ENCODE measurements around the gene TMEM170B. TPM values are rescaled to one million over a fixed set of nuclear protein-coding genes. Genes with fewer than 3 reads are reported as not detected.

The TMEM170B gene
- total and polyA plus RNA-seq, 9 of the 15 experiments (the other 6 are each of a cell fraction or from before 2014, with no cell fraction given): 0.03 to 0.11 (median 0.07) TPM

DNA sequence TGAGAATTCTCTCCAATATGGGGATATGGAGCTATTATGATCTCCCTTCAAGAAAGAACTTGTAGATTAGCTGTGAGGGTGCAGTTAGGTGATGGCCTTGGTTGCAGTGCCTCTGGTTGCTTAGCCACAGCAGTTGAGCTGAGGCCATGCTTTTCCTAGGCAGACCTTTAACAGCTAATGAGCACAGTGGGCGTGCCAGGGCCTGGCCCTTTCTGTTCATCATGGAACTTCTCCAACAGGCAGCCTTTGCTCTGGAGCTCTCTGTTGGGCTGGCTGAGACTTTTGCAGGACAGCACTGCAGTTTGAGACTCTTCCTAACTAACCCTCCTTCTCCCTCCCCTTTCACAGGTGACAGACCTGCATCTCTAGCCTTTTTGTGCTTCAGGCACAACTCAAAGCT is 39.7 kb upstream of the TMEM170B start (continued):
- TF ChIP-seq SFPQ (IDR thresholded peaks at IDR 0.05; ENCODE audit: low read depth, low read length) (no peak), KLF6 (CRISPR knock-in tag; IDR thresholded peaks at IDR 0.05; ENCODE audit: borderline replicate concordance) (no peak), NRF1 (conservative IDR thresholded peaks at IDR 0.05 in 1 of 2, IDR thresholded peaks at IDR 0.05 in 1 of 2) (no peak), HLTF (IDR thresholded peaks at IDR 0.05) (no peak)

DNA sequence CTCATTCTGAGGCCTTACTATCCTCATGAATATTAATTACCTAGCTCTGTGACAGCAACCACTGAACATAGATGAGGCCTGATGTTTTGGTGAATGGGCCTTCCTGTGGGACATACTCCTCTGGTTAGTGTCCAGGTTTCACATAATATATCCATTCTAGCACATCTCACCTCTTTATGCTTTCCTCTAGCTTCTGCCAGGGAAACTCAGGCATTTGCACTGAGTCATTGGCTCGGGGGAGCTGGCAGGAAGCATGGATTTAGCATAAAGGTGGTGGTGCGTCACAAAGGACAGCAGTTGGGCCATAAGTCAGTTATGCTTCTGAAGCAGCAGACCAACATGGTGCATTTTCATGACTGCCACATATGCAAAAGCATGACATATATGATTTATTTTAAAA is 37.5 kb upstream of the TMEM170B start:
- BruUV-seq (replicated peaks): no TSS peak
- Histone ChIP-seq H3K27ac (ENCODE audit: extremely low read depth, low read depth, low read length) (no peak overlapping the region), H3K4me3 (no peak overlapping the region), H4K20me1 (replicated peaks; ENCODE audit: control insufficient read depth, insufficient read depth, low read length) (no peaks in the 10 kb centered on the region), H3K79me2 (ENCODE audit: control insufficient read depth, insufficient read depth, low read length) (no peaks in the 10 kb centered on the region), H3K9me1 (ENCODE audit: control insufficient read depth, insufficient read depth, low read length) (no peaks in the 10 kb centered on the region), H3K27me3 (ENCODE audit: control insufficient read depth in 2 of 2, insufficient read depth in 2 of 2, low read length in 2 of 2) (peaks cover 0 to 4% of the 10 kb centered on the region in 2 experiments; a peak in 2 of 5 replicates), H3K4me1 (replicated peaks in 1 of 2; ENCODE audit: control insufficient read depth in 2 of 2, insufficient read depth in 2 of 2, low read length in 2 of 2) (no peaks in the 10 kb centered on the region), H3K4me2 (ENCODE audit: insufficient read depth, low read length) (no peak overlapping the region), H3K9me3 (replicated peaks; ENCODE audit: control insufficient read depth, insufficient read depth, low read depth, low read length) (no peaks in the 10 kb centered on the region), H2AFZ (ENCODE audit: low read depth, low read length) (no peak overlapping the region), H3K9ac (ENCODE audit: insufficient read depth in 1 of 2, low read depth in 2 of 2, low read length in 2 of 2) (no peak overlapping the region), H3K36me3 (ENCODE audit: control insufficient read depth, insufficient read depth, low read length) (no peaks in the 10 kb centered on the region)
- POLR2A ChIA-PET: no interaction called here
- TF ChIP-seq SRSF9 (IDR thresholded peaks at IDR 0.05; ENCODE audit: borderline replicate concordance, low read depth, low read length) (no peak), HSF4 (CRISPR knock-in tag; IDR thresholded peaks at IDR 0.05; ENCODE audit: borderline replicate concordance) (no peak), MCM5 (IDR thresholded peaks at IDR 0.05; ENCODE audit: low read depth) (no peak), ADNP (tag; IDR thresholded peaks at IDR 0.05) (no peak), SRSF1 (IDR thresholded peaks at IDR 0.05; ENCODE audit: low read depth, low read length) (no peak), DDX20 (tag; IDR thresholded peaks at IDR 0.05; ENCODE audit: low read depth) (no peak), ZNF263 (CRISPR knock-in tag; IDR thresholded peaks at IDR 0.05; ENCODE audit: borderline replicate concordance) (no peak), STAT5A (IDR thresholded peaks at IDR 0.05; ENCODE audit: borderline replicate concordance, low read length) (no peak), JUND (IDR thresholded peaks at IDR 0.05; ENCODE audit: borderline replicate concordance, low read depth, low read length) (no peak), JUND (tag; IDR thresholded peaks at IDR 0.05; ENCODE audit: borderline replicate concordance, low read depth, low read length) (no peak), ZNF431 (CRISPR knock-in tag; IDR thresholded peaks at IDR 0.05) (no peak), CEBPB (tag; IDR thresholded peaks at IDR 0.05) (no peak), ZNF518B (CRISPR knock-in tag; IDR thresholded peaks at IDR 0.05) (no peak)
- DNase-seq (ENCODE audit: extremely low read depth in 1 of 4, low spot score in 3 of 4) (no peak), FAIRE-seq (no peak), ATAC-seq (no peak)
- 3% methylated on average over 2 of the region's 2 CpGs for WGBS (ENCODE audit: insufficient coverage, low coverage, missing lambda C conversion rate)
- CTCF ChIA-PET (ENCODE audit: low intra/inter-chr PET ratio): no interaction called here
- in situ Hi-C loops (cut with MboI) (no loop called here), intact Hi-C loops (cut with micrococcal nuclease) (no loop called here)

Data from K562 (cell line).